HT-29 (cell line): ENCODE data around the gene PFKL. TPM values are rescaled to one million over a fixed set of nuclear protein-coding genes. Genes with fewer than 3 reads are reported as not detected.
"Not testable (repeated sequence)": the region's sequence is repeated elsewhere in the genome, so short reads cannot be mapped to it uniquely, and the experiment has no call there.

Source experiments
- DNase-seq: peaks from one replicate; pipeline ENCODE4 v3.0.0-alpha.2; 2015; ENCODE audit warnings: low spot score
- total RNA-seq: library from RNA; depleted of rRNA; stranded (reverse); fragments of >200 nt; shearing (Covaris generic); gene quantifications from 2 replicates; pipeline ENCODE4 v1.2.3, GENCODE V29; 2014

PFKL gene
- total RNA-seq, 1 experiment from 2014 or later: 154 TPM

DNA sequence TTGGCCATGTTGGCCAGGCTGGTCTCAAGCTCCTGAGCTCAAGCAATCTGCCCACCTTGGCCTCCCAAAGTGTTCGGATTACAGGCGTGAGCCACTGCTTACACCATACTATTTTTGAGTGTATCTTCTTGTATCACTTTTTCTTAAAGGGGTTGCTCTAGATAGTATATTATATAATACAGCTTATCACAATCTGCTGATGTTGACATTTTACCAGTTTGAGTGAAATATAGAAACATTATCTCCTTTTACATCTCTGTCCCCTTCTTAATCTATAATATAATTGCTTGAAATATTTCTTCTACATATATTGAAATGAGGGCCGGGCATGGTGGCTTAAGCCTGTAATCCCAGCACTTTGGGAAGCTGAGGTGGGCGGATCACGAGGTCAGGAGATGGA lies 62.0 kb downstream of the PFKL start:
- DNase-seq: not testable (repeated sequence)

DNA sequence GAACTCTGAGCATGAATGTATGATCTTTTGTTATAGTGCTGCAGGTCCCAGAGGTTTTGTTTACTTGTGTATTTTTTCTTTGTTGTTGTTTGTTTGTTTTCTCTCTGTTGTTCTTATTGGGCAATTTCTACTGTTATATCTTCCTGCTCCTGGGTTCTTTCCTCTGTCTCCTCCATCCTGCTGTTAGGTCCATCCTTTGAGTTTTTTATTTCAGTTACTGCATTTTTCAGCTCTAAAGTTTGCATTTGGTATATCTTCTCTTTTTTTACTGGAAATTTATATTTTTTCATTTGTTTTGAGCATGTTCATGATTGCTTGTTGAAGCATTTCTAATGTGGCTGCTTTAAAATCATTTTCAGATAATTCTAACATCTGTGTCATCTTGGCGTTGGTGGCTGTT lies 63.4 kb downstream of the PFKL start:
- no peak for DNase-seq

GRCh38 chr21:44364151-44365053 lies 64.5 kb downstream of the PFKL start:
- no peak for DNase-seq

GRCh38 chr21:44365251-44365966 lies 65.6 kb downstream of the PFKL start:
- DNase-seq: no peak

DNA sequence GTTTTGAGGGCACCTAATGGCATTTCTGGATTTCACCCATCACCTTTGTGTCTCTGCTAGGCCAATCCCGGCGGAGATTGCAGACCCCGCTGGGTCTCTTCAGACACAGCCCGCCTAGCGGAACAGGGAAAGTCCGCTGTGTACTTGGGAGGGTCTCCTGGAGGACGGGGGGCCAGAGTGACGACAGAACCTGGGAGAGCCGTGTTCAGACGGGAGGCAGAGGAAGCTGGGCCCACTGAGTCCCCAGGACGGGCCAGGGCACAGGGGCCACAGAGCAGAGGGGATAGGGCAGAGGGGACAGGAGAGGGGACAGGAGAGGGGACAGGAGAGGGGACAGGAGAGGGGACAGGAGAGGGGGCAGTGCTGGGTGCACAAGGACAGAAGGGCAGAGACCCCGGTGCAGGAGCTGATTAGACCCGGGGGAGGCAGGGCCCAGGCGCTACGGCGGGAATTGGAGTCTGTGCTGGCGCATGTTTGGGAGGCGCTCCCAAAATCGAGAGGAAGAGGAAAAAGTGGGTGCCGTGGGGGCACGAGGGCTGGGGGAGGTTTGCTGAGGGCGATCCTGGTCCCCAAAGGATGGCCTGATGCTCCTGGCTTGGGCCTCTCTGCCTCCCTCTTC lies 66.2 kb downstream of the PFKL start:
- DNase-seq: no peak

DNA sequence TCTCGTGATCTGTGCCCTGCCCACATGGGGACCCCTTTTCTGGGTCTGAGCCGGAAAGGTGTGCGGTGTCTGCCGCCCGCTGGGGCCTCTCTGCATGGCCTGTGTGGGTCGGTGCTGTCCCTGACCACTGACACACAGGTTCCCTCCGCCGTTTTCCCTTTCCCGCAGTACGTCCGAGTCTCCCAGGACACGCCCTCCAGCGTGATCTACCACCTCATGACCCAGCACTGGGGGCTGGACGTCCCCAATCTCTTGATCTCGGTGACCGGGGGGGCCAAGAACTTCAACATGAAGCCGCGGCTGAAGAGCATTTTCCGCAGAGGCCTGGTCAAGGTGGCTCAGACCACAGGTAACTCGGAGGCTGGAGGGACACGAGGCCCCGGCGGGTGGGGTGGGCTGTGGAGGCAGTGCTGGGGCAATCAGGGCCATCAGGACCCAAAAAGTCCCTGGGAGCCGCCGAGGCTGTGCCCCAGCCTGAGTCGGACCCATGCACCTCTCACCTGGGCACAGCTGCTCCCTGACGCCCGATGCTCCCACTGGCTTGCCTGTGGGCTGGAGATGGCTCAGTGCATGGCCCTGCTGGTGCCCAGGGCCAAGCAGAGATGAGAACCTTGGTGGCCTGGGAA lies 66.8 kb downstream of the PFKL start:
- no peak for DNase-seq

DNA sequence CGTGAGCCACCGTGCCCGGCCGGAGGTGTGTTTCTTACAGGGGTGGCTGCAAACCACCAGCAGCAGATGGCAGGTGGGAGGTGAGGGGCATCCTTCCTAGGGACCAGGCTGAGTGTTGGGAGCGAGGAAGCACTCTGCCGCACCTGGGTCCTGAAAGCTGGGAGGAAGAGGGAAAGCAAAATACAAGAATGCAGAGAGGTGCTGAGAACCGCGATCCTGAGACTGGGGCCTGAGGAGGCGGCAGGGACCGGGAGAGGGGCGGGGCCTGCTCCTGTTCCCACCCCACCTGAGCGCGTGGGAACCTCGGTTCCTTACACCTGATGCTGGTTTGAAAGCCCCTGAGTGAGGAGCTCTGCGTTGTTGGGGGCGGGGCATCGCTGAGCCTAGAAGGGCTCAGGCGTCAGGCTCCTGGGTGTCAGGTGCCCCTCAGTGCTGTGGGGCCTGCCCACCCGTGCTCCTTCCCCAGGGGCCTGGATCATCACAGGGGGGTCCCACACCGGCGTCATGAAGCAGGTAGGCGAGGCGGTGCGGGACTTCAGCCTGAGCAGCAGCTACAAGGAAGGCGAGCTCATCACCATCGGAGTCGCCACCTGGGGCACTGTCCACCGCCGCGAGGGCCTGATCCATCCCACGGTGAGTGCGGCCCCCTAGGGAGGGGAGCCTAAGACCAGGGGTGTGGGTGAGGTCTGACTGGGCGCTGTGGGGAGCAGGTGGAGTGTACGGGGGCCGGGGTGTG lies 69.0 kb downstream of the PFKL start:
- DNase-seq: no peak

DNA sequence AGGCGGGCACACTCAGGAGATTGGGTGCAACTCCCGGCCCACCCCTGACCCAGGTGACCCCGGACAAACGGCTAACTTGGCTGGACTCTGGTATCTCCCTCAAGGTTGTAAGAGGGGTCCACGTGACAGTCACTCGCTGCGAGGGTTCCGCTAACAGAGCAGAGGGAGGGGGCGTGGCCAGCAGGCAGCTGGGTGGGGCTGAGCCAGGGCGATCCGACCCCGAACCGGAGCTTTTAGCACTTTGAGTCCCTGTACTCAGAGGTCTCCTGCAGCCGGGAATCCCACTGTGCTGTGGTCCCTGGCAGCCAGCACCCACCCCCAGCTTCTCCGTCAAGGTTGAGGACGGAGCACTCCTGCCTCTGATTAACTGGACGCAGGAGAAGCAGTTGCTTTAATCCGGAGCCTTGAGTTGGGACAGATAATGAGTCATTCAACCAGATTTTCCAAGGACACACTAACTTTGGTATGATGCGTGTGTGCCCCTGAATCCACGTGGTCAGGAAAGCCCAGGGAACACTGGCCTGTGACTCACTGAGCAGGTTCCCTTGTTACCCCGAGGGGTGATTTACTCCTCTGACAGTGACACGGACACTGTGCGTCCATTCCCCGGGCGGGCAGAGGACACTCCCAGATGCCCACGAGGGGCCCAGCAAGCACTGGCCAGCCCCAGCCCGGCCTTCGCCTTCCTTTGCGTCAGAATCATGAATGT lies 70.3 kb downstream of the PFKL start:
- no peak for DNase-seq

DNA sequence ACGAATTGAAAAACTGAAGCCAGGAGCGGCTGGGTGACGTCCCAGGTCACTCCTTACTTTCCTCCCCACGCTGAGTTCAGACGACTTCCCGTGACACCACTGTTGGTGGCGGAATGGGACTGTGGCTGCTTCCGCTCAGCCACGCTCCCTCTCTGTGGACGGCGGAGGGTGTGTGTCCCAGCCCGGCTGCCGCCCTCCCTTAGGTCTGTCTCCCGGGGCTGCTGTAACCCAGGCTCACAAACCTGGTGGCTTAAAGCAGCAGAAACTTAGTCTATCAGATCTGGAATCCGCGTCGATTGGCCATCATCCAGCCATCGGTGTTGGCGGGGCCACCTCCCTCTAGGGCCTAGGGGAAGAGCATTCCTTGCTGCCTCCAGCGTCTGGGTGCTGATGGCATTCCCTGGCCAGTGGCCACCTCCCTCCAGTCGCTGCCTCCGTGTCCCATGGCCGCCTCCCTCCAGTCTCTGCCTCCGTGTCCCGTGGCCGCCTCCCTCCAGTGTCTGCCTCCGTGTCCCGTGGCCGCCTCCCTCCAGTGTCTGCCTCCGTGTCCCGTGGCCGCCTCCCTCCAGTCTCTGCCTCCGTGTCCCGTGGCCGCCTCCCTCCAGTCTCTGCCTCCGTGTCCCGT lies 71.0 kb downstream of the PFKL start:
- no peak for DNase-seq

GRCh38 chr21:44371596-44371995 lies 71.7 kb downstream of the PFKL start:
- no peak for DNase-seq

GRCh38 chr21:44372616-44373015 lies 72.8 kb downstream of the PFKL start:
- no peak for DNase-seq

DNA sequence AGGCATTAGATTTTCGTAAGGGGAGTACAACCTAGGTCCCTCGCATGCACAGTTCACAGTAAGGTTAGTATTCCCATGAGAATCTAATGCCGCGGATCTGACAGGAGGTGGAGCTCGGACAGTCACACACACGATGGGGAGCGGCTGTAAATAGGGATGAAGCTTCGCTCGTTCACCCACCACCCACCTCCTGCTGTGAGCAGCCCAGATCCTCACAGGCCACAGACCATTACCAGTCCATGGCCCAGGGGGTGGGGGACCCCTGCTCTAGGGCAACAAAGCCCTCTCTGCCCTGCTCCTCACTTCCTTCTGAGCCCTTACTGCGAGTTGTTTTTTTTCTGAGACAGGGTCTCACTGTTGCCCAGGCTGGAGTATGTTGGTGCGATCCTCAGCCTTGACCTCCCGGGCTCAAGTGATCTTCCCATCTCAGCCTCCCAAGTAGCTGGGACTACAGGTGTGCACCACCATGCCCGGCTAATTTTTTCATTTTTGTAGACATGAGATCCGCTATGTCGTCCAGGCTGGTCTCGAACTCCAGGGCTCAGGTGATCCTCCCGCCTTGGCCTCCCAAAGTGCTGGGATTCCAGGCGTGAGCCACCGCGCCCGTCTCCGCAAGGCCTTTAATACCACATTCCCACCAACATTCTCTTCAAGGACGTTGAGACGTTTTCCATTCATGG lies 74.9 kb downstream of the PFKL start:
- no peak for DNase-seq

GRCh38 chr21:44375281-44375651 lies 75.4 kb downstream of the PFKL start:
- DNase-seq: no peak

GRCh38 chr21:44375761-44376241 lies 75.9 kb downstream of the PFKL start:
- no peak for DNase-seq

GRCh38 chr21:44376606-44377005 lies 76.8 kb downstream of the PFKL start:
- DNase-seq: no peak
